DMS 273 (cell line): ENCODE data around the gene ZNF385A.
A peak's percentile ranks its signal among the peaks of the same experiment; 100 is the strongest.

Experiments
- DNase-seq: peaks from one replicate; lab custom pipeline; 2025; ENCODE audit not compliant: unreplicated experiment; lab: John Stamatoyannopoulos, UW

Gene ZNF385A

DNA sequence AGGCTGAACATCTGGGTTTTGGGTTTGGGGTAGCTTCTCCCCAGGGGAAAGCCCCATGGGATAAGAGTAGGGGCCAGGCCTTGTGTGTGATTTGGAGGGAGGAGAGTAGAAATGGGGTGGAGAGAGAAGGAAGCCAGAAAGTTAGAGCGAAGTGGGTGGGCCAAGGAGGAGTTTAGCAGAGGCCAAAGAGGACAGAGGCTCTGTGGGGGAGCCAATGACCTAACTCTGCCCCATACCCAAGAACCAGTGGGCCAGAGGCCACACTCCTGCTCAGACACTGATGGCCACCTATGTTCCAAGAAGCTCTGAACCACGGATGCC is 9.3 kb downstream of the ZNF385A start:
- DNase-seq = no peak

- peak; percentile 32 for DNase-seq
Observed at GRCh38 chr12:54374562-54375258, 9.8 kb downstream of the ZNF385A start.

DNA sequence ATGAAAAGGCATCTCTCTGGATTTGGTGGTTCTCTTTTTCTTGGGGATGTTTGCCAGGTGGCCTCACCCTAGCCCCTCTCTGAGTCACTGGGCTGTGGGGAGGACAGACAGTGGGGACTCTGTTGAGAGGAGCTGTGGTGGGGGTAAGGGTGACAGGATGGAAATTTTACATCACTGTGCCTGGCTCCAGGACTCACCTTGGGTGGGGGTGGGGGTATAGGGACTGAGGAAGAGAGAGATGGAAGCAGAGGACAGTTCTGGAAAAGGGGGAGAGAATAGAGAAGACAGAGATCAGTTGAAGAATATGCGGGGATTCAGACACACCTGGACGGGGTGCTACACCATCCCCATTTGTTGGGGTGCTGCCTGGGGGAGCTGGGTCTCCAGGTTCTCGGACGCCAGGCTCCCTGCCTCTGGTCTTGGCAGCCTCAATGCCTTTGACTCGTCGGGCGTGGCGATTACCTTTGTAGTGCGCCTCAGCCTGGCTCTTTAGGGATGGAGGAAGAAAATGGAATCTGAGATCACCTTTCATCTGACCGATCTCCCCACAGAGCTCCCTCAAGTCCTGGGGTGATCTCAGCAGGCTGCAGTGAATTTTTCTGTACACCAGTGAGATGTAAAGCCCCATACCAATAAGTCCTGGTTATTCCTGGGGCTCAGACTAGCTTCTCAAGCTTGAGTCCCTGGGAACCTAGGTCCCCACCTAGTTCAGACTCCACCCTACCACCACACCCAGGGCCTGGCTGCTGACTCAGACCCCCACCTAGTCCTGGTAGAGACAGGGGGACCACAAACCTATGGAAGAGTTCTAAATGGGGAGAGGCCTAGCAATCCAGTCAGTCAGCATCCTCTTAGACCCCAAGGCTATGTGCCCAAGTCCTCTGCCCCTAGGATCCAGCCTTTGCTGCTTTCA is 10.6 kb downstream of the ZNF385A start:
- DNase-seq = no peak

DNA sequence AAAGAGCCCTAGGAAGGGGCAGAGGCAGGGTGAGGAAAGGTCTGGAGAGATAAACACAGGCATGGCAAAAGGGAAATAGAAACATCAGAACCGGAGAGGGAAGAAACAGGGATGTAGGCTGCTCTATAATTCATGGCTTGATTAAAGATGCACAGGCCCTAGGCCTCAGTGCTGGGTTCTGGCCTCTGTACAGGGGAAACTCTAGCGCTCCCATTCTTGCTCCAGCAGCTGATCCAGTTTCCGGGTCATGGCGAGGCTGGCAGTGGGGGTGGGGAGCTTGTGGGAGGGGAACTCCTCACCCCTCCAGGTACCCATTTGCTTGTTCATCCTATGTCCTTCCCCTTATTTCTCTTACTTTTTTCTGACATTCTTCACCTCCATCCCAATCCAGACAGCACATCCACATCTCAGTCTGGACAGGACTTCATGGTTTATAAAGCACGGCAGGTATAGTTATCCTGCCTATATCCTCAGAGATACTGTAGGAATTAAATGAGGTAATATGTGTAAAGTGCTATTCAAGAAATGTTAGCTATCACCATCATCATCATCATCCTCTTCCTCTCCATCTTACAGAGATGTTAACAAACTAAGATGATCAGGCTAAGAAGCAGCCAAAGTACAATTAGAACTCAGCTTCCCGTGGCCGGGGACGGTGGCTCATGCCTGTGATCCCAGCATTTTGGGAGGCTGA is 12.3 kb downstream of the ZNF385A start:
- peak; percentile 52 for DNase-seq

DNA sequence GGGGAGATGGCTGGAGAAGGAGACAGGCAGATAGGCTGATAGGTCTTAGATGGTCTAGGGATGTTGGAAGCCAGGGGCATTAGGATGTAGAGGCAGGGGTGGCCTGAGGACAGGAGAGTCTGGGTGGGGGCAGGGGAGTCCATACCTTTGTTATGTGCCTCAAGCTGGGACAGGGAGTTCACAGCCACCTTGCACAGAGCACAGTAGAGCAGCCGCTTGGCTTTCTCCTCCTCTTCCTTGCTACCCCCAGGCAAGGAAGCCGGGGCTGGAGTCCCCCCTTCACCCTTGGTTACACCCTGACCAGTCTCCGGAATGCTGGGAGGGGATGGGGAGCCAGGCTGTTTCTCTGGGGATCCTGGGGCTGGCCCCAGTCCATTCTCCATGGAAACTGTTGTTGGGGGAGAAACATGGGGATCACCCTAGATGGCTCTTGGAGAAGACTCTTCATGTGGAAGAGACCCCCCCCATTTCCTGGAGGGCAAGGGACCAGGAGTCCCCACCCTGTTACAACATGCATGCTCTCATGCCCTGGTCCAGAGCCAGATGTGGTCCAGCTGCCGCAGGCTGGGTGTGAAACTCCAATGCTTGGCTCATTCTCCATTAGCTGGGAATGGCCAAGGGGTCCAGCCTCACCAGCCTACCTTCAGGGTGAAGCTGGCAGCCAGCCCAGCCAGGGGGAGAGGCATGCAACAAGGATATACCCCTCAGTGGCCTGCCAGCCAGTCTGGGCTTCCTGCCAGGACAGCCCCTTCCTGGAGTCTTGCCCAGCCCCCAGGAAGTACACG is 13.0 kb downstream of the ZNF385A start:
- peak; percentile 52 for DNase-seq

- DNase-seq = peak; percentile 83
Observed at GRCh38 chr12:54370171-54370730, 14.3 kb downstream of the ZNF385A start.

DNA sequence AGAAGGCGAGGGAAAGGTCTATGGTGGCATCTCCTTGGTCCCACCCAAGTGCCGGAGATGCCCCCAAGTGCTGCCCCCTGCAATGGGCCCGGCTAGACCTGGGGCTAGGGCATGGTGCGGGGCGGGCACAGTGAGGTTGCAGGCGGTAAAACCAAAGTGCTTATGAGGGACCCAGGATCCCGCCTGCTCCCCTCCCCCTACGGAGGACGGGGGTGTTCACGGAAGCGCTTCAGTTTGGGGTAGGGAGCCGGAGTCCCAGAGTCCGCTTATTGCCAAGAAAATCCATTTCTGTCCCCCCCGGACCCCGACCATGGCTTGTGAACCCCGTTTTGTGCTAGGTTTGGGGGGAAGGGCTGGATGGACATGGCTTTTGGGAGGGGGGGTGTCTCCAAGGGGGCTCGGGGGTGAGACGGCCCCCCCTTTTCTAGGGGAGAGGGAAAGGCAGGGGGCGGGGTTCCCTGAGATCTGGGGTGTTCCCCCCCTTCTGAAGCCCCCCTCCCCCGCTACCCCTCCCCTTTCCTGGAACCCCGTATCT is 14.9 kb downstream of the ZNF385A start:
- DNase-seq = peak; percentile 24

- peak; percentile 92 for DNase-seq
Observed at GRCh38 chr12:54368709-54369596, 15.6 kb downstream of the ZNF385A start.

- no peak for DNase-seq
Observed at GRCh38 chr12:54368025-54368708, 16.4 kb downstream of the ZNF385A start.

DNA sequence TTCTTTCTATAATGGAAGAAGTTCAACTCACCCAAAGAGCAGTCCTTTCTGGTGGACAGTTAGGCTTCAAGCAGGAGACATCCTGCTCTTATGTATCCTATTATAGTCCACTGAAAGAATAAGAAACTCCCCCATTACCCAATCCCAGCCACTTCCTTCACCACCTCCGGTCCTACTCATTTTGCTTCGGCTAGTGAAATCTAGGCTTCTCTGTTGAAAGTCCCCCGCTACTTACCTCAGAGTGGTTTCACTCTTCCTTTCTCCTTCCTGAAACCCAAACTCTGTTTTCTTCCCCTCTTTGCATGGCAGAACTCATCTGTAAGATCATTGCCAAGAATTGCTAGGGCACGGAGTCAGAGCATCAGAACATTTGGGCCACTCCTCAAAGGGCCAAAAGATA is 20.1 kb downstream of the ZNF385A start, which contains the start of gene GPR84:
Gene GPR84 (minus strand): TSS at position 74 of the 400 bp plus-strand sequence. CDS start 635 bp downstream, outside the sequence.
- DNase-seq = no peak

GRCh38 chr12:54363618-54364017 is 20.9 kb downstream of the ZNF385A start:
- no peak for DNase-seq

GRCh38 chr12:54363047-54363446 is 21.5 kb downstream of the ZNF385A start:
- no peak for DNase-seq

DNA sequence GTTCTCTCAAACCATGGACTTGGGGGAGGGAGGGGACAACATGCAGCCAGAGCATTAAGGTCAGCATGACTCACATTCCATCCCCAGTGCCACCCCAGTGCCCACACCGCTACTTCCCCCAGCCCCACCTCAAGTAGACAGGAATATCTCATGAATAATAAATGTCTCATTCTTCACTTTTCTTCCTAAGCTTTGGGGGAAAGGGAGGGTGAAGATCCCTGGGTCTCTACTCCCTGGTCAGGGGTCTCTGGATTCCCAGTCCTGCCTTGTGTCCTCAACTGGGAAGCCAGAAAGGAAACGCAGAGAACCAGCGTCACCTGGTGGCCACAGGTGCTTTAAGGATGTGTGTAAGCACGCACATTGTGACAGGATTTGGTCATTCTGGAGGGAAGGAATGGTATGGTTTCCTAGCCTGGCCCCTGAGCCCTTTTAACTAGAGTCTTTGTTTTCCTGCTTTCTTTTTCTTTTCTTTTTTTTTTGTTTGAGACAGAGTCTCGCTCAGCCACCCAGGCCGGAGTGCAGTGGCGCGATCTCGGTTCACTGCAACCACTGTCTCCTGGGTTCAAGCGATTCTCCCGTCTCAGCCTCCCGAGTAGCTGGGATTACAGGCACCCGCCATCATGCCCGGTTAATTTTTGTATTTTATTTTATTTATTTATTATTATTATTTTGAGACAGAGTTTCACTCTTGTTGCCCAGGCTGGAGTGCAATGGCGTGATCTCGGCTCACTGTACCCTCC is 23.6 kb downstream of the ZNF385A start:
- DNase-seq = peak; percentile 88

DNA sequence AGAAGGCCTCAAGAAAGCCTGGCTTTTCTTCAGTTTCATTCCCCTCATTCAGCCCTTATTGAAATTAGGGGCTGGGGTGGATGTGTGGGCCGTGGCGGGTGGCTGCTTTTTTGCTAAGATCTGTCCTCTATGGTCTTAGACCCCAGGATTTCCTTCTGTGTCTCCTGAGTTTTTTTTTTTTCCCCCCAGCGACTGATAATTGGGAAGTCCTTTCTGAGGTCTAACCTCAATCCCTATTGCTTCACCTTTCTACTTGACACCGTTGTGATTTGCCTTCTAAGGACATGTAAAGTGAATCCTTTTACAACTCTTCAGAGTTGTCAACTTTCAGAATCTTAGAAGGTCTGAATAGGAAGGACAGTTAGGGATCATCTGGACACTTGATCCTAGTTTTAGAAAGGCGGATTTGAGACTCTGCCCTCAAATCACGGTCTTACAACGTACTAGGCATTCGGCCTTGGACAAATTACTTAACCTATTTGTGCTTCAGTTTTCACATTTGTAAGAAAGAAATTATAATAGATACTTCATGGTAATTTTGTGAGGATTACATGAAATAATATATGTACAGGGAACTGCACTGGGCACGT is 24.7 kb downstream of the ZNF385A start:
- no peak for DNase-seq

GRCh38 chr12:54358945-54359761 is 25.4 kb downstream of the ZNF385A start:
- peak; percentile 98 for DNase-seq

- peak; percentile 43 for DNase-seq
Observed at GRCh38 chr12:54358191-54358944, 26.2 kb downstream of the ZNF385A start.
